Activated T-helper 17 cell treated with anti-CD3 and anti-CD28 coated beads, Interleukin-2, amount 50 U/mL, for 72 hours (primary cell): Measurements from ENCODE around the gene CCDC50. TPM values are rescaled to one million over a fixed set of nuclear protein-coding genes. Genes with fewer than 3 reads are reported as not detected.

Source experiments
- ATAC-seq: fragments of 150-1000 bp; cut with Tn5 transposase; replicated peaks from 2 replicates; pipeline ENCODE4 v1.10.0; 2021; ENCODE audit warnings: mild to moderate bottlenecking, moderate library complexity
- H3K27ac Mint-ChIP-seq: one replicate; pipeline ENCODE4 v1.8.0; 2022; ENCODE audit warnings: mixed read lengths
- H3K27me3 Mint-ChIP-seq: one replicate; pipeline ENCODE4 v1.8.0; 2022; ENCODE audit warnings: mixed read lengths
- H3K36me3 Mint-ChIP-seq: one replicate; pipeline ENCODE4 v1.8.0; 2022; ENCODE audit warnings: low read depth, mild to moderate bottlenecking, mixed read lengths
- H3K4me1 Mint-ChIP-seq: one replicate; pipeline ENCODE4 v1.8.0; 2022; ENCODE audit warnings: mixed read lengths
- H3K4me3 Mint-ChIP-seq: one replicate; pipeline ENCODE4 v1.8.0; 2022; ENCODE audit warnings: mild to moderate bottlenecking, mixed read lengths
- H3K9me3 Mint-ChIP-seq: one replicate; pipeline ENCODE4 v1.8.0; 2022; ENCODE audit warnings: mixed read lengths
- total RNA-seq, 2 donors: library from RNA; stranded (reverse); gene quantifications; one replicate each; pipeline ENCODE4 v1.2.3, GENCODE V29; 2022

Gene CCDC50
- total RNA-seq, 2 donors from 2014 or later: 12.6 to 14.6 TPM

GRCh38 chr3:191348098-191348497 is 18.9 kb downstream of the CCDC50 start:
- Mint-ChIP-seq H3K27ac (no peak overlapping the region), H3K4me1 (no peaks in the 10 kb centered on the region)
- ATAC-seq: peak; percentile 29

DNA sequence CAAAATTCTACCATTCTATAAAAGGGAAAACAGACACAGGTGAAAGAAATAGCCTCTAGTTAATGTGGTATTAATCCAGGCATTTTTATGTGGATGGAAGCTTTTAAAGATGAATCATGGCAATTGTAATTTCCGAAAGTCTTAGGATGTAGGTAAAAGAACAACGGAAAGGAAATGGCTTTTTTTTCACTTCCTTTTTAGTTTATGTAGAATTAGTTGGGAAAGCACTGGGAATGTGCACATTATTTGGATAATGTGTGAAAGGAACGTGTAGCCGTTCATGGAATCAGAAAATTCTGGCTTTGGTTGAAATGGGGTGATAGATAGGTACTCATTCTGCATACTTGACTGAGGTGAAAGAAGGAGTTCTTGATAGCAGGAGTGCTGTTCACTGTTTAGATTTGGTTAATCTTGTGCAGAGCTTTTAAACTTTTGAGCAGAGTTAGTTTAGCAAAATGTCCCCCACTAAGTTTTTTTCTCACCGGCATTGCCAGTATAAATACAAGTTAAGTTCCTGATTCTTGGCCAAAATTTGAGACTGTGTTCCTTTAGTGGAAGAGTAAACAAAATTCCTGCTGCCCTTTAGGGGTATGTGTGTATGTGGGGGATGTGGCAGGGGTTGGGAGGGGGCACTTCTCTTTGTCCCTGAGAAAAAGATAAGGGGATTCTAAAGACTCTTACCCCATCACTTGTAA is 21.3 kb downstream of the CCDC50 start:
- Mint-ChIP-seq H3K27ac (no peak overlapping the region), H3K36me3 (no peaks in the 10 kb centered on the region), H3K9me3 (no peaks in the 10 kb centered on the region), H3K4me1 (no peaks in the 10 kb centered on the region), H3K4me3 (no peak overlapping the region), H3K27me3 (no peaks in the 10 kb centered on the region)
- no peak for ATAC-seq

More at GRCh38 chr3:191348098-191348497, 18.9 kb downstream of the CCDC50 start:
- Mint-ChIP-seq H3K27me3 (no peaks in the 10 kb centered on the region), H3K36me3 (no peaks in the 10 kb centered on the region), H3K9me3 (no peaks in the 10 kb centered on the region), H3K4me3 (no peak overlapping the region)

DNA sequence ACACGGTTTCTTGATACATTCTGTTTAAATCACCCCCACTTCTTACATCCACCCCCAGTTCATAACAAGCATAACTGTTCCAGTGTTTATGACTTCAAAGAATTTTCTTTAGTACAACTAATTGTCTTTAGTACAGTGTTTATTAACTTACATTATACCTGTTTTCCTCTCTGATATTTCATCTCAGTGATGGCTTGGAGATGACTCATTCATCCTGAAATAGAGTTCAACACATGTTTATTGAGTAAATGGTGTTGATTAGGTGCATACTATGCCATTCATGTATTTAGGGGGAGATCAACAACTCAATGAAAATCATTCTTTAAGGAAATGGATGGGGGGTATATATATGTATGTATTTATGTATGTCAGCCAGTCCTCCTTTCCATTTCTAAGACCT is 22.8 kb downstream of the CCDC50 start:
- Mint-ChIP-seq H3K27ac (no peak overlapping the region), H3K36me3 (no peaks in the 10 kb centered on the region), H3K27me3 (no peaks in the 10 kb centered on the region), H3K4me3 (no peak overlapping the region), H3K4me1 (no peaks in the 10 kb centered on the region), H3K9me3 (no peaks in the 10 kb centered on the region)
- ATAC-seq: no peak

DNA sequence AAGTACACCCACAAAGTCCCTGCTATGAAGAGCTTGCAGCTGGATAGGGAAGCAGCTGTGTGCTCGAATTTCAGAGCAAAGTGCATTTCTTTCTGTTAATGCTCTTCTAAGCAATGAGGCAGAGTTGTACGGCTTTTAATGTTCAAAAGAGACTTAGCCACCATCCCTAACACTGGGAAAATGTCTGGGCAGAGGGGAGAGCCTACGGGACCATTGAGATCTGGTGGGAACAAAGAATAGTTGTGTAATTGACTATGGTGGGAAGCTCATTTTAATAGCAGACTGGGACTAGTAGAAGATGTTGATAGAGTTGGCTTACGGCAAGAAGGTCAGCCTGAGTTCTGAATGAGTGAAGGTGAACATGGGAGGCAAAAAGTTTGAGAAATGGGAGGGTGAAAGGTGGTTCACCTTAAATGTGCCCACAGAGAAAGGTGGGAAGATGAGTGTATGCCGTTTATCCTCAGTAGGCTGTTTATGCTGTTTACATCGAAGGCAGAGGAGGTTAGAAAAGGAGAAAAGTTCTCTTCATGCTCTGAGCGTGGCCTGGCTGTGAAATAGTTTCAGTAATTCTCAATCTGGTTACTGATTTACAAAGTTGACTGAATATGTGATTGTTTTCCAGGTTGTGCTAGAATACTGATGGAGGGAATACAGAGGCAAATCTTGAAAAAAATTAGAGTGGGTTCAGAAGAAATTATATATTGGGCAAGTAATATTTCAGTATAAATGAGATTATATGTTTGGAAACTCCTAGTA is 24.0 kb downstream of the CCDC50 start:
- no peaks in the 10 kb centered on the region for H3K4me1 Mint-ChIP-seq
- H3K27ac Mint-ChIP-seq: no peak overlapping the region
- ATAC-seq: no peak
- no peaks in the 10 kb centered on the region for H3K27me3 Mint-ChIP-seq
- peaks cover 4% of the 10 kb centered on the region for H3K36me3 Mint-ChIP-seq
- no peaks in the 10 kb centered on the region for H3K9me3 Mint-ChIP-seq
- H3K4me3 Mint-ChIP-seq: no peak overlapping the region

DNA sequence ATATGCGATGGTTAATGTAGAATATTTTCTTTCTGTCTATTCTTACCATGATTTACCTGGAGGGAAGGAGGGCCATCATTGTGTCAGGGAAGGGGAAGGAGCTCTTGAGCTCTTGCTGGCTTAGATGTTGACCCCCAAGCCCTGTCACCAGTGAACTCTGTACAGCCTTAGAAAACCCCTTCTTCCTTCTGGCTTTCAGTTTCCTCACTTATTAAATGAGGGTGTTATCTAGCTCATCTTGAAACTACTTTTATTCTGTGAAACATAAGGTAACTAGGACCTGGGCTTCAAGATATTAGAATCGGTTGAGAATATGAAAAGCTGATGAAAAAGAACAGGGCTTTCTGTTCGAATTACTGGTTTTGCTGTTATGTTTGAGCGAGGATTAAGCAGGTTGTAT is 26.2 kb downstream of the CCDC50 start:
- Mint-ChIP-seq H3K4me1 (peaks cover 8% of the 10 kb centered on the region), H3K4me3 (no peak overlapping the region), H3K36me3 (peaks cover 24% of the 10 kb centered on the region), H3K27ac (no peak overlapping the region), H3K27me3 (no peaks in the 10 kb centered on the region), H3K9me3 (no peaks in the 10 kb centered on the region)
- peak; percentile 43 for ATAC-seq

DNA sequence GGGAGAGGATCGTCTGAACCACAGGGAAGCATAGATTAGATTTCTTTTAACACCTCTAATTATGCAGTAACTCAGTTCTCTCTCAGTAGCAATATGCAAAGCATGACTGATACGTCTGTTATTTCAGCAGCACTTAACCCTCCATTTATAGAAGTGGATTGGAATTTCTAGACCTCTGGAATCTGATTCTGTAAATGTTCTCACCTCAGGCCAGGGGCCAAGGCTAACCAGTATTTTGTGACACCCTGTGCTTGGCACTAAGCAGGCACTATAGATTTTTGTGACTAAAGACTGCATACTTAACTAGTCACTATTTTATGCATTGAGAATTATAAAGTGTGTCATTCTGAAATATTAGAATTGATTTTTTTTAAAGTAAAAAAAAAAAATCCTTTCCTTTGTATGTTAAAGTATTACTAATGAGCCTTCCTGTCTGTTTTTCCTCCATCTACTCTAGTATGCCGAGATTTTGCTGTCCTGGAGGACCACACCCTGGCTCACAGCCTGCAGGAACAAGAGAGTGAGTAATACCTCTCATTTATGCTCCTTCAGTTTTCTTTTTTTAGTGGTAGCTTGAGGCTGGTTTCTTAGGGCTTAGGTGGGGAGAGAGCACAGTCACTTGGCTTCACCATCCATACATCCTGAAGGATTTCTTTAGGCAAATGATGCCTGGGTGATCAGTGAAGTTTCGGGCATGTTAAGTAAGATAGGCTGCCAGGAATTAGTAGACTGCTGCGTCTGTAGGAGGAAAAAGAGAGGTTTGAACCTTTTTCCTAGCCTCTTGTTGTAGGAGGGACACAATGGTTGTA is 27.6 kb downstream of the CCDC50 start:
- Mint-ChIP-seq H3K36me3 (peaks cover 28% of the 10 kb centered on the region), H3K9me3 (no peaks in the 10 kb centered on the region), H3K4me3 (no peak overlapping the region), H3K27ac (no peak overlapping the region), H3K4me1 (peaks cover 8% of the 10 kb centered on the region), H3K27me3 (no peaks in the 10 kb centered on the region)
- ATAC-seq: no peak

DNA sequence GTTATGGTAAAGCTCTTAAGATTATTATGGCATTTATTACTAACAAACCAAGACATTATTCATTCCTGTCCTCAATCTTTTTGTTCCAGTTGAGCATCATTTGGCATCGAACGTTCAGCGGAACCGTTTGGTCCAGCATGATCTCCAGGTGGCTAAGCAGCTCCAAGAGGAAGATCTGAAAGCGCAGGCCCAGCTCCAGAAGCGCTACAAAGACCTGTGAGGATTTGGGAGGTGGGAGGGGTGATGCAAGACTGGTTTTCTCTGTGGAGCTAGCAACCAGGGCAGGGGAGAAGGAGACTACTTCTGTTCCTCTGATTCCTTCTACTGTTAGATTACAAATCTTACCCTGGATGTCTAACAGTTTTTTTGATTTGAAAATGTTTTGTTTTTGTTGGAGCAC is 28.7 kb downstream of the CCDC50 start:
- Mint-ChIP-seq H3K9me3 (no peaks in the 10 kb centered on the region), H3K36me3 (peaks cover 28% of the 10 kb centered on the region), H3K27ac (no peak overlapping the region), H3K27me3 (no peaks in the 10 kb centered on the region), H3K4me3 (no peak overlapping the region), H3K4me1 (peaks cover 8% of the 10 kb centered on the region)
- ATAC-seq: no peak

DNA sequence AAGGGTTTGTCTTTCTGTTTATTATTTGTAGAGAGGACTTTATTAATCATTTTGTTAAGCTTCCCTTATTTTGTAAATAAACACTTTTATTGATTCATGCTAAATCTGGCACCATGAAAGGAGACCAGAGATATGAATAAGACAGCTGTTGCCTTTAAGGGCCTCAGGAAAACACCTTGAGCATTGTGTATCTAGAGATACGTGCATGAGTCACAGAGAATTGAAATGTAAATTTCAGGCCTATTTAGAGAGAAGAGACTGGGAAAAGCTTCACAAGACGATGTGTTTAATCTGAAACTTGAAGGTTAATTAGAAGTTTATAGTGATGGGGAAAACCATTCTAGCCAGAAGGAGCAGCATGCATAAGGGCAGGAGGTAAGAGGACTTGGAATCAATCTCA is 29.7 kb downstream of the CCDC50 start:
- Mint-ChIP-seq H3K27me3 (no peaks in the 10 kb centered on the region), H3K36me3 (peaks cover 28% of the 10 kb centered on the region), H3K27ac (no peak overlapping the region), H3K9me3 (no peaks in the 10 kb centered on the region), H3K4me3 (peak overlapping the region; percentile 9), H3K4me1 (peaks cover 8% of the 10 kb centered on the region)
- ATAC-seq: peak; percentile 69

- Mint-ChIP-seq H3K27me3 (no peaks in the 10 kb centered on the region), H3K9me3 (no peaks in the 10 kb centered on the region), H3K4me1 (peaks cover 8% of the 10 kb centered on the region)
Measured at GRCh38 chr3:191360620-191361019, 31.4 kb downstream of the CCDC50 start.

GRCh38 chr3:191361456-191361855 is 32.3 kb downstream of the CCDC50 start:
- Mint-ChIP-seq H3K4me3 (no peak overlapping the region), H3K27me3 (no peaks in the 10 kb centered on the region), H3K36me3 (peaks cover 34% of the 10 kb centered on the region), H3K27ac (no peak overlapping the region), H3K9me3 (no peaks in the 10 kb centered on the region), H3K4me1 (peaks cover 8% of the 10 kb centered on the region)
- ATAC-seq: no peak

More at GRCh38 chr3:191360620-191361019, 31.4 kb downstream of the CCDC50 start:
- no peak overlapping the region for H3K27ac Mint-ChIP-seq
- H3K4me3 Mint-ChIP-seq: no peak overlapping the region
- peaks cover 34% of the 10 kb centered on the region for H3K36me3 Mint-ChIP-seq
- ATAC-seq: no peak

- ATAC-seq: no peak
- H3K9me3 Mint-ChIP-seq: no peaks in the 10 kb centered on the region
- H3K36me3 Mint-ChIP-seq: peaks cover 34% of the 10 kb centered on the region
- no peak overlapping the region for H3K27ac Mint-ChIP-seq
- H3K4me3 Mint-ChIP-seq: no peak overlapping the region
- peaks cover 8% of the 10 kb centered on the region for H3K4me1 Mint-ChIP-seq
- no peaks in the 10 kb centered on the region for H3K27me3 Mint-ChIP-seq
Measured at GRCh38 chr3:191362037-191362436, 32.8 kb downstream of the CCDC50 start.

- Mint-ChIP-seq H3K4me3 (no peak overlapping the region), H3K36me3 (peaks cover 34% of the 10 kb centered on the region), H3K27ac (no peak overlapping the region), H3K9me3 (no peaks in the 10 kb centered on the region), H3K27me3 (no peaks in the 10 kb centered on the region), H3K4me1 (peaks cover 8% of the 10 kb centered on the region)
- ATAC-seq: no peak
Measured at GRCh38 chr3:191362524-191363090, 33.4 kb downstream of the CCDC50 start.

DNA sequence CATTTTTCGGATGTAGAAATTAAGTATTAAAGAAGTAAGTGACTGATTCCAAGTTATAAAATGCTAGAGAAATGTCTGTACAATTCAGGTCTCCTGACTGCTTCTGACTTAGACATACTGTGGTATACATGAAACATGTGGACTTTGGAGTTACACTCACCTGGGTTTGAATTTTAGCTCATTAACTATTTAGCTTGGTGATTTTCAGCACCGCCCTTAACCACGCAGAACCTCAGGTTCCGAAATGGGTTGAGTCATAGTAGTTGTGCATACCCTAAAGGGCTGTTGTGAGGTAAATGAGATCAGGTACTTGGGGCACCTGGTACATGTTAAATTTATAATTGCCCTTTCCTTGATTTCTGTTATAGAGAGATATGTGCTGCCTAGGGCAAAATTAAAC is 34.0 kb downstream of the CCDC50 start:
- peaks cover 29% of the 10 kb centered on the region for H3K36me3 Mint-ChIP-seq
- no peaks in the 10 kb centered on the region for H3K27me3 Mint-ChIP-seq
- no peak overlapping the region for H3K4me3 Mint-ChIP-seq
- peaks cover 8% of the 10 kb centered on the region for H3K4me1 Mint-ChIP-seq
- ATAC-seq: no peak
- no peak overlapping the region for H3K27ac Mint-ChIP-seq
- H3K9me3 Mint-ChIP-seq: no peaks in the 10 kb centered on the region

- ATAC-seq: no peak
- Mint-ChIP-seq H3K36me3 (peaks cover 12% of the 10 kb centered on the region), H3K9me3 (no peaks in the 10 kb centered on the region), H3K4me1 (no peaks in the 10 kb centered on the region), H3K27ac (no peak overlapping the region), H3K4me3 (no peak overlapping the region), H3K27me3 (no peaks in the 10 kb centered on the region)
Measured at GRCh38 chr3:191366675-191367074, 37.5 kb downstream of the CCDC50 start.
